Esophagus squamous epithelium (tissue), 5 donors: Measurements from ENCODE around the gene ADK. TPM values are rescaled to one million over a fixed set of nuclear protein-coding genes. Genes with fewer than 3 reads are reported as not detected.

ENCODE experiments used
- DNase-seq: peaks from one replicate; lab custom pipeline; 2025; lab: John Stamatoyannopoulos, UW
- H3K27ac ChIP-seq, 4 donors: fragments of 200-600 bp; sonication (generic); one replicate each; pipeline ENCODE4 v1.5.1; 2016 to 2019; ENCODE audit warnings: mild to moderate bottlenecking in 1 of 4
- H3K27me3 ChIP-seq, 4 donors: fragments of 200-600 bp; sonication (generic); 1 replicate in 3 of 4; 2 replicates in 1 of 4; pipeline versions ENCODE4 v1.5.1 to v1.6.0; 2017 to 2021; ENCODE audit warnings: antibody characterized with exemption in 1 of 4
- H3K36me3 ChIP-seq, 3 donors: fragments of 200-600 bp; sonication (generic); one replicate each; pipeline ENCODE4 v1.5.1; 2016 to 2019
- H3K4me1 ChIP-seq, 3 donors: fragments of 200-600 bp; sonication (generic); one replicate each; pipeline ENCODE4 v1.5.1; 2017 to 2019
- H3K4me3 ChIP-seq, 4 donors: fragments of 200-600 bp; sonication (generic); 1 replicate in 3 of 4; 2 replicates in 1 of 4; pipeline ENCODE4 v1.5.1; 2016 to 2019; ENCODE audit warnings: mild to moderate bottlenecking in 2 of 4, moderate library complexity in 1 of 4
- H3K9me3 ChIP-seq, 3 donors: fragments of 200-600 bp; sonication (generic); one replicate each; pipeline ENCODE4 v1.5.1; 2016 to 2019
- POLR2A ChIP-seq, 4 donors: fragments of 450-650 bp; IDR thresholded peaks; one replicate each; pipeline ENCODE4 v1.6.1; 2017; ENCODE audit warnings: antibody characterized with exemption in 4 of 4, mild to moderate bottlenecking in 4 of 4, moderate library complexity in 3 of 4
- WGBS, 2 donors: methylation state at CpG; one replicate each; pipeline ENCODE4 v1.1.5; 2018; 5-methylcytosine and 5-hydroxymethylcytosine counted together
- intact Hi-C: fragments of 100-400 bp; cut with DNase I; formaldehyde crosslinking; loops from one replicate; pipeline ENCODE4 v1.15.0; 2022
- total RNA-seq, 4 donors: library from RNA; depleted of rRNA; stranded (reverse); fragments of >200 nt; gene quantifications; one replicate each; pipeline ENCODE4 v1.1.0, GENCODE V29; 2016
- TF ChIP-seq, protein P1 (sequence below), 6 experiments: fragments of 450-650 bp in 4 of 6; fragments of 200-600 bp in 2 of 6; sonication (generic) in 2 of 6; IDR thresholded peaks; one replicate each; pipeline ENCODE4 v1.5.1; 2016 to 2019; ENCODE audit warnings: antibody characterized with exemption in 6 of 6, mild to moderate bottlenecking in 4 of 6, moderate library complexity in 4 of 6
- donor health status: DM: yes; HTN: yes; CAD: no.

The ADK gene
- total RNA-seq, 4 donors from 2014 or later: 43.3 to 78.4 (median 68.4) TPM

DNA sequence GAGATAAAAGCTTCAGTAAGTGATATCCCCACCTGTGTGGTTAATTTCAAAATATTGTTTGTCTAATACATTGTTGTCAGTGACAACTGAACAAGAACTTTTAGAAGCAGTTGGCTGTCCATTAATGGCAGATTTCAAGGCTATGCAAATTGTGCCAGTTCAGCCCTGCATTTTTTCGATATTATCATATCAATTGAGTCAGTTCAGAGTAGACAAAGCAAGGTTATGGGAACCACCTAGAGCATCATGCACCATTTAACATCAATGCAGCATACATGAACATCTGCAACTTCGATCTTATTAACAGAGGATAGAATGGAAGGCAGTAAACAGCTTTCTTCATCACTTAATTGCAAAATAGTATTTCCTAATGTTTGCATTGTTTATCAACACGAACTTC lies 494.7 kb downstream of the ADK start:
- Histone ChIP-seq H3K4me3 (no peak overlapping the region), H3K9me3 (no peaks in the 10 kb centered on the region), H3K27ac (no peak overlapping the region), H3K36me3 (peaks cover 0 to 6% (median 0%) of the 10 kb centered on the region in 3 donors), H3K27me3 (no peaks in the 10 kb centered on the region), H3K4me1 (no peaks in the 10 kb centered on the region)
- 82 to 92% methylated on average over 3 of the region's 3 CpGs for WGBS, 2 donors
- no peak for TF ChIP-seq POLR2A (IDR thresholded peaks at IDR 0.05)
- TF ChIP-seq, protein P1, sequence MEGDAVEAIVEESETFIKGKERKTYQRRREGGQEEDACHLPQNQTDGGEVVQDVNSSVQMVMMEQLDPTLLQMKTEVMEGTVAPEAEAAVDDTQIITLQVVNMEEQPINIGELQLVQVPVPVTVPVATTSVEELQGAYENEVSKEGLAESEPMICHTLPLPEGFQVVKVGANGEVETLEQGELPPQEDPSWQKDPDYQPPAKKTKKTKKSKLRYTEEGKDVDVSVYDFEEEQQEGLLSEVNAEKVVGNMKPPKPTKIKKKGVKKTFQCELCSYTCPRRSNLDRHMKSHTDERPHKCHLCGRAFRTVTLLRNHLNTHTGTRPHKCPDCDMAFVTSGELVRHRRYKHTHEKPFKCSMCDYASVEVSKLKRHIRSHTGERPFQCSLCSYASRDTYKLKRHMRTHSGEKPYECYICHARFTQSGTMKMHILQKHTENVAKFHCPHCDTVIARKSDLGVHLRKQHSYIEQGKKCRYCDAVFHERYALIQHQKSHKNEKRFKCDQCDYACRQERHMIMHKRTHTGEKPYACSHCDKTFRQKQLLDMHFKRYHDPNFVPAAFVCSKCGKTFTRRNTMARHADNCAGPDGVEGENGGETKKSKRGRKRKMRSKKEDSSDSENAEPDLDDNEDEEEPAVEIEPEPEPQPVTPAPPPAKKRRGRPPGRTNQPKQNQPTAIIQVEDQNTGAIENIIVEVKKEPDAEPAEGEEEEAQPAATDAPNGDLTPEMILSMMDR (IDR thresholded peaks at IDR 0.05): no peak
- intact Hi-C loops: no loop called here
- DNase-seq: no peak

DNA sequence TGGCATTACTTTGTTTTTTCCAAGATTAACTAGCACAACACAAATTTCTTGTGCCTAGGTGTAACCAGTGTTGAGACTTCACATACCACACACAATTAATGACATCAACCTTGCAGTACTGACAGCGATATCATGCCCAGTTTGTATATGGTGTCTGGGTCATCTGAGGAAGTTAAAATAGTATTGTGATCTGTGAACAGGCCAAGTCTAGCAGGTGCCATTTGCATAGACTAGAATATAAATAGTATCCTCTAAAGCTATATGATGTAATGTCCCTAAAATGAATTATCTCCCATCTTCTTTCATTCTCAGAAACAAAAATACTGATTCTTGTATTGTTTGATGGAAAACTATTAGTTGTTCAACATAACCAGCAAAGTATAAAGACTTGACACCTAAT lies 499.6 kb downstream of the ADK start:
- TF ChIP-seq POLR2A (IDR thresholded peaks at IDR 0.05): no peak
- TF ChIP-seq, protein P1 (IDR thresholded peaks at IDR 0.05): no peak
- no peak overlapping the region for H3K4me3 ChIP-seq
- 93 to 100% methylated on average over 1 of the region's 1 CpG for WGBS, 2 donors
- peaks cover 0 to 12% (median 0%) of the 10 kb centered on the region in 3 donors for H3K36me3 ChIP-seq
- DNase-seq: no peak
- intact Hi-C loops: no loop called here
- no peaks in the 10 kb centered on the region for H3K9me3 ChIP-seq
- H3K27me3 ChIP-seq: no peaks in the 10 kb centered on the region
- no peaks in the 10 kb centered on the region for H3K4me1 ChIP-seq
- no peak overlapping the region for H3K27ac ChIP-seq

DNA sequence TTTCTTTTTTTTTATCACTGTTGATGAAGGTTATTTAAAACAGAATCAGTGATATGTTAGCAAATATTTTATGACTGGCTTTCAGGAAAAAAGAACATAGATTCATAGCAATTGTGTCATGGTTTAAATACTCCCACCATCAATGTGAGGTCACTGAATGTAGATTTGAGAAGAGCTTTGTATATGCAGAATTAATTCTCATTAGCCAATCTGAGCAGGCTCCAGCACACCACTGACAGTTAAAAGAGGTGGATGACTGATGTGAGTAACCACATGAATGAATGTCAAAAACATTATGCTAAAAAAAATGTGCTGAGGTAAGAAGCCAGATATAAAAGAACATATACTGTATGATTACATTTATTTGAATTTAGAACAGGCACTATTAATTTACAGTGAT lies 500.5 kb downstream of the ADK start:
- no peak for DNase-seq

DNA sequence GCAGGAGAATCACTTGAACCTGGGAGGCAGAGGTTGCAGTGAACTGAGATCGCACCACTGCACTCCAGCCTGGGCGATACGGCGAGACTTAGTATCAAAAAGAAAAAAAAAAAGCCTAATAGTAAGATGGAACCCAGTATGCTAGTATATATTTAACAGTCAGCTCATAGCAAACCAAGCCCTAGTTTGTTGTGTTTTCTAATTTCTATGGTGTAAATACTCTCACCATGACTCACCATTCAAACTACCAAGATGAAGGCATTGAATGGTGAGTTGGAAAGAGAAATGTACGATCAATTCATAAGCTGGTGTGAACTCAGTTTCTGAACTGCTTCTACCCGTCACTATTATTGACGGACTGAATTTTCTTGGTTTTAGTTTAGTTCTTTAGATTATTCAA lies 501.6 kb downstream of the ADK start:
- TF ChIP-seq, protein P1 (IDR thresholded peaks at IDR 0.05): no peak
- no peak for TF ChIP-seq POLR2A (IDR thresholded peaks at IDR 0.05)
- Histone ChIP-seq H3K27me3 (no peaks in the 10 kb centered on the region), H3K4me1 (no peaks in the 10 kb centered on the region), H3K9me3 (no peaks in the 10 kb centered on the region), H3K4me3 (no peak overlapping the region), H3K27ac (no peak overlapping the region), H3K36me3 (peaks cover 0 to 16% (median 0%) of the 10 kb centered on the region in 3 donors)
- WGBS, 2 donors: 95 to 98% methylated on average over 7 of the region's 7 CpGs
- DNase-seq: no peak
- intact Hi-C loops: no loop called here

More for the DNA sequence above, 500.5 kb downstream of the ADK start:
- TF ChIP-seq, protein P1 (IDR thresholded peaks at IDR 0.05): no peak
- TF ChIP-seq POLR2A (IDR thresholded peaks at IDR 0.05): no peak
- H3K4me1 ChIP-seq: no peaks in the 10 kb centered on the region
- no peak overlapping the region for H3K4me3 ChIP-seq
- intact Hi-C loops: no loop called here
- H3K36me3 ChIP-seq: peaks cover 0 to 16% (median 0%) of the 10 kb centered on the region in 3 donors
- H3K27ac ChIP-seq: no peak overlapping the region
- H3K9me3 ChIP-seq: no peaks in the 10 kb centered on the region
- no peaks in the 10 kb centered on the region for H3K27me3 ChIP-seq

DNA sequence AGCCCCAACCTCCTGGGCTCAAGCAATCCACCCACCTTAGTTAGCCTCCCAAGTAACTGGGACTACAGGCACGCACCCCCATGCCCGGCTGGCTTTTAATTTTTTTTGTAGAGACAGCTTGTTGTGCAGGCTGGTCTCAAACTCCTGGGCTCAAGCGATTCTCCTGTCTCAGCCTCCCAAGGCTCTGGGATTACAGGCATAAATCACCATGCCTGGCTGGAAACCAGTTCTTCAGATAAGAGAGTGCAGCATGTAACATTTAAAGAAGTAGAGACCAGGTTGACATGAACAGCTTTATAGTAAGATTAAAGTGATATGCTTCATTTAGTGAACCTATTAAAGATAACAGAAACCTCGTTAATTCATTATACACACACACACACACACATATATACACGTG lies 507.5 kb downstream of the ADK start:
- intact Hi-C loops: no loop called here
- TF ChIP-seq POLR2A (IDR thresholded peaks at IDR 0.05): no peak
- TF ChIP-seq, protein P1 (IDR thresholded peaks at IDR 0.05): no peak
- H3K36me3 ChIP-seq: peaks cover 0 to 23% (median 0%) of the 10 kb centered on the region in 3 donors
- DNase-seq: no peak
- no peaks in the 10 kb centered on the region for H3K27me3 ChIP-seq
- H3K4me3 ChIP-seq: no peak overlapping the region
- H3K4me1 ChIP-seq: no peaks in the 10 kb centered on the region
- 81 to 98% methylated on average over 5 of the region's 5 CpGs for WGBS, 2 donors
- H3K9me3 ChIP-seq: no peaks in the 10 kb centered on the region
- H3K27ac ChIP-seq: no peak overlapping the region
